Liver (tissue), 9 donors: Measurements from ENCODE around the gene CAMKMT. TPM values are rescaled to one million over a fixed set of nuclear protein-coding genes. Genes with fewer than 3 reads are reported as not detected.

Experiments
- DNase-seq: peaks from one replicate; pipeline ENCODE4 v3.0.0-alpha.2; 2017; ENCODE audit warnings: low spot score
- H3K27ac ChIP-seq, 2 donors: one replicate each; pipeline ENCODE4 v1.7.0; 2013; ENCODE audit warnings: inconsistent platforms in 2 of 2, low read length in 2 of 2, control low read depth in 1 of 2, low read depth in 1 of 2, mild to moderate bottlenecking in 1 of 2
- H3K27me3 ChIP-seq, 4 donors: one replicate each; pipeline versions ENCODE4 v1.6.1 to v1.7.0; 2013; ENCODE audit warnings: low read length in 3 of 4, inconsistent platforms in 1 of 4, mild to moderate bottlenecking in 1 of 4, moderate library complexity in 1 of 4; ENCODE audit not compliant: control insufficient read depth in 4 of 4, insufficient read depth in 4 of 4
- H3K36me3 ChIP-seq, 4 donors: one replicate each; pipeline versions ENCODE4 v1.6.1 to v1.7.0; 2013; ENCODE audit warnings: low read length in 3 of 4, mild to moderate bottlenecking in 3 of 4, low read depth in 1 of 4, moderate library complexity in 1 of 4; ENCODE audit not compliant: control insufficient read depth in 4 of 4, insufficient read depth in 3 of 4
- H3K4me1 ChIP-seq, 4 donors: one replicate each; pipeline versions ENCODE4 v1.6.1 to v1.7.0; 2013; ENCODE audit warnings: low read length in 3 of 4, mild to moderate bottlenecking in 3 of 4, moderate library complexity in 1 of 4; ENCODE audit not compliant: control insufficient read depth in 4 of 4, insufficient read depth in 4 of 4
- H3K4me3 ChIP-seq, 3 donors: one replicate each; pipeline versions ENCODE4 v1.6.1 to v1.7.0; 2013; ENCODE audit warnings: low read length in 3 of 3, control low read depth in 1 of 3, low read depth in 1 of 3, mild to moderate bottlenecking in 1 of 3
- H3K9ac ChIP-seq, 2 donors: one replicate each; pipeline ENCODE4 v1.7.0; 2013; ENCODE audit warnings: low read length in 2 of 2, mild to moderate bottlenecking in 2 of 2, moderate library complexity in 2 of 2, control low read depth in 1 of 2, low read depth in 1 of 2
- H3K9me3 ChIP-seq, 4 donors: one replicate each; pipeline versions ENCODE4 v1.6.1 to v1.7.0; 2013; ENCODE audit warnings: low read length in 3 of 4; ENCODE audit not compliant: control insufficient read depth in 4 of 4
- CTCF ChIP-seq: fragments of 150-350 bp; IDR thresholded peaks from 2 replicates; pipeline ENCODE4 v1.5.1; 2017; ENCODE audit warnings: improper control_type of control experiment, low read depth, low read length; ENCODE audit not compliant: missing input control
- EGR1 ChIP-seq, 2 donors: IDR thresholded peaks; 2 replicates each; pipeline ENCODE4 v1.6.1; 2016 to 2018; ENCODE audit warnings: antibody characterized with exemption in 2 of 2, low read depth in 2 of 2
- FOXA1 ChIP-seq: IDR thresholded peaks from 2 replicates; pipeline ENCODE4 v1.6.1; 2016; ENCODE audit warnings: antibody characterized with exemption
- FOXA2 ChIP-seq: IDR thresholded peaks from 2 replicates; pipeline ENCODE4 v1.6.1; 2016; ENCODE audit warnings: antibody characterized with exemption
- GABPA ChIP-seq, 2 donors: IDR thresholded peaks in 1 of 2; conservative IDR thresholded peaks in 1 of 2; 2 replicates each; pipeline ENCODE4 v1.6.1; 2016; ENCODE audit warnings: antibody characterized with exemption in 2 of 2, mild to moderate bottlenecking in 1 of 2, moderate library complexity in 1 of 2
- HNF4G ChIP-seq: IDR thresholded peaks from 2 replicates; pipeline ENCODE4 v1.6.1; 2016; ENCODE audit warnings: antibody characterized with exemption
- JUND ChIP-seq, 2 donors: IDR thresholded peaks; 2 replicates each; pipeline ENCODE4 v1.6.1; 2016; ENCODE audit warnings: antibody characterized with exemption in 2 of 2
- MAX ChIP-seq: IDR thresholded peaks from 2 replicates; pipeline ENCODE4 v1.6.1; 2016; ENCODE audit warnings: antibody characterized with exemption
- NR2F2 ChIP-seq: IDR thresholded peaks from 2 replicates; pipeline ENCODE4 v1.6.1; 2016; ENCODE audit warnings: antibody characterized with exemption
- RAD21 ChIP-seq, 2 donors: IDR thresholded peaks; 2 replicates each; pipeline ENCODE4 v1.6.1; 2016; ENCODE audit warnings: antibody characterized with exemption in 2 of 2, mild to moderate bottlenecking in 2 of 2
- REST ChIP-seq: IDR thresholded peaks from 2 replicates; pipeline ENCODE4 v1.6.1; 2016; ENCODE audit warnings: antibody characterized with exemption, mild to moderate bottlenecking
- RXRA ChIP-seq, 2 donors: IDR thresholded peaks; 2 replicates each; pipeline ENCODE4 v1.6.1; 2017 to 2018; ENCODE audit warnings: antibody characterized with exemption in 2 of 2, mild to moderate bottlenecking in 1 of 2
- TAF1 ChIP-seq: conservative IDR thresholded peaks from 2 replicates; pipeline ENCODE4 v1.6.1; 2016; ENCODE audit warnings: antibody characterized with exemption, mild to moderate bottlenecking
- YY1 ChIP-seq: IDR thresholded peaks from 2 replicates; pipeline ENCODE4 v1.6.1; 2016; ENCODE audit warnings: antibody characterized with exemption, mild to moderate bottlenecking
- ZBTB33 ChIP-seq: IDR thresholded peaks from 2 replicates; pipeline ENCODE4 v1.6.1; 2016; ENCODE audit warnings: antibody characterized with exemption
- WGBS: extraction: QIAGEN DNeasy Blood & Tissue Kit; methylation state at CpG from one replicate; pipeline ENCODE4 v1.1.7; 2013; 5-methylcytosine and 5-hydroxymethylcytosine counted together
- polyA plus RNA-seq, 2 donors: library from polyadenylated mRNA; stranded (reverse) in 1 of 2; unstranded in 1 of 2; fragments of 200-250 nt in 1 of 2; fragments of >200 nt in 1 of 2; fragmentation: Nextera tagmentation in 1 of 2; extraction: Ambion mirVana in 1 of 2; gene quantifications; one replicate each; pipeline versions ENCODE4 v1.2.1 to v1.2.3, GENCODE V29; 2013 to 2015
- total RNA-seq, 2 donors: library from RNA; depleted of rRNA; stranded (reverse); fragments of >200 nt; gene quantifications; one replicate each; pipeline ENCODE4 v1.2.3, GENCODE V29; 2014
- donor health status: healthy.
- donor health status: healthy.
- donor health status: healthy.
- donor health status: healthy.
- donor health status: healthy.

The CAMKMT gene
- total and polyA plus RNA-seq, 4 donors: 1.5 to 12.7 (median 7.1) TPM

- TF ChIP-seq CTCF (no peak), RAD21 (IDR thresholded peaks at IDR 0.05) (no peak), RXRA (IDR thresholded peaks at IDR 0.05) (no peak), GABPA (IDR thresholded peaks at IDR 0.05 in 1 of 2, conservative IDR thresholded peaks at IDR 0.05 in 1 of 2) (no peak), NR2F2 (no peak), ZBTB33 (no peak), FOXA1 (no peak)
Observed at GRCh38 chr2:44747794-44748193, 386.0 kb downstream of the CAMKMT start (continued).

GRCh38 chr2:44751754-44752479 is 390.2 kb downstream of the CAMKMT start:
- no peaks in the 10 kb centered on the region for H3K9me3 ChIP-seq
- TF ChIP-seq REST (no peak), MAX (no peak), YY1 (no peak), JUND (IDR thresholded peaks at IDR 0.05) (no peak), RXRA (IDR thresholded peaks at IDR 0.05) (no peak), NR2F2 (no peak), EGR1 (IDR thresholded peaks at IDR 0.05; ENCODE audit: low read depth in 2 of 2) (no peak)
- 90% methylated on average over 8 of the region's 8 CpGs for WGBS
- H3K27me3 ChIP-seq: no peaks in the 10 kb centered on the region
- H3K4me1 ChIP-seq: no peaks in the 10 kb centered on the region
- no peak overlapping the region for H3K9ac ChIP-seq
- H3K36me3 ChIP-seq: no peaks in the 10 kb centered on the region
- no peak overlapping the region for H3K4me3 ChIP-seq
- no peak overlapping the region for H3K27ac ChIP-seq
- no peak for DNase-seq

GRCh38 chr2:44752761-44753160 is 391.0 kb downstream of the CAMKMT start:
- no peaks in the 10 kb centered on the region for H3K4me1 ChIP-seq
- no peak for DNase-seq
- H3K9me3 ChIP-seq: no peaks in the 10 kb centered on the region
- H3K4me3 ChIP-seq: no peak overlapping the region
- H3K27ac ChIP-seq: no peak overlapping the region
- 96% methylated on average over 2 of the region's 2 CpGs for WGBS
- H3K9ac ChIP-seq: no peak overlapping the region
- no peaks in the 10 kb centered on the region for H3K27me3 ChIP-seq
- H3K36me3 ChIP-seq: no peaks in the 10 kb centered on the region
- no peak for TF ChIP-seq TAF1
- TF ChIP-seq YY1: no peak
- no peak for TF ChIP-seq RAD21 (IDR thresholded peaks at IDR 0.05)
- TF ChIP-seq MAX: no peak
- no peak for TF ChIP-seq HNF4G
- no peak for TF ChIP-seq FOXA1
- TF ChIP-seq NR2F2: no peak
- no peak for TF ChIP-seq FOXA2
- TF ChIP-seq GABPA (IDR thresholded peaks at IDR 0.05 in 1 of 2, conservative IDR thresholded peaks at IDR 0.05 in 1 of 2): no peak
- no peak for TF ChIP-seq REST
